ENCODE results near the gene MAGEA1.

MAGEA1 gene

DNA sequence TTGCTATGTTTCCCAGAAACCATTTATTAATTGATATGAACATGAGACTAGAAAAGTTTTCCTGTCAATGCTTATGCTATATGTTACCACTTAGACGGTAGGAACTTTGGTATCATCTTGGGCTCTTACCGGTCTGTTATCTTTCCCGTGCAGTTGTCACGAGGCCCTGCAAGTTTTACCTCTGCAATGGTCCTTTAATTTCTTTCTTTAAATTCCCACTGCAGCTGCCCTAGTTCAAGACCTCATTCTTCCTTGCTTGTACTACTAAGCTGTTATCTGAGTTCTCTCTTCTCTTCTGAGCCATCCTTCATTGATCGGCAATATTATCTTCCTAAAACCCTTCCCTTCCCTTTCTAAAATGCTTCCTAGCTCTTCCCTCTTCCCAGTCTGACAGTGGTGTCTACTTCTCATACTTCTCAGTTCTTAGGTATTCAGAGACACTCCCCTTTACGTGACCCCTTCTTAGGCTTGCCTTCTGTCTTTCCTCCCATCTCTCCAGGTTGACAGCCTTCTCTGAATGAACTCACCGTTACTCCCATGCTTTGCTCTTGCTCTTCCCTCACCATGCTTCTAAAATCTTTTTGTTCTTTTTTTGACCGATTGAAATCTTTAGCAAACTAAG is 27.5 kb downstream of the MAGEA1 start:
- Histone ChIP-seq H3K36me3 (ENCODE audit: insufficient read depth, low read length) (no peaks in the 10 kb centered on the region), H3K27me3 (ENCODE audit: insufficient read depth, low read length) (peaks cover 27% of the 10 kb centered on the region), H3K4me1 (ENCODE audit: insufficient read depth, low read length) (no peaks in the 10 kb centered on the region), H3K4me3 (ENCODE audit: low read length) (no peak overlapping the region), H2AFZ (ENCODE audit: low read depth, low read length) (no peak overlapping the region), H3K9me3 (ENCODE audit: low read length) (no peaks in the 10 kb centered on the region)

DNA sequence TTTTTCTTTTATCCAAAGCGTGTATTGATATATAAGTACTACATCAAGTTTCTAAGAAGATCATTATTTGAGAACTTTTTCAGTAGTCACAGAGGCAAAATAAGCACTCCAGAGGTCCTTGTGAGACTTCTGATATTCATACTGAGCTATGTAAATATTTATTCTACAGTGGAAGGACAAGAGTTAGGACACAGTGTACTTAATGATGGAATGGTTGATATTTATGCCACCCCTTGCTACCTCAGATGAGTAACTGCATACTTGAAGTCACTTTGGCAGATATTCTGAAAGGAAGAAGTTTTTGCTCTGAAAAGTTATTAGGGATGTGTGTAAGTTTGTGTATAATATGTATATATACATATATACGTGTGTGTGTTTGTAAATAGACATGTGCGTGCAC is 30.3 kb downstream of the MAGEA1 start:
- H3K4me1 ChIP-seq (ENCODE audit: insufficient read depth, low read length) = no peaks in the 10 kb centered on the region
- H3K36me3 ChIP-seq (ENCODE audit: insufficient read depth, low read length) = no peaks in the 10 kb centered on the region
- no peaks in the 10 kb centered on the region for H3K9me3 ChIP-seq (ENCODE audit: low read length)
- peaks cover 14% of the 10 kb centered on the region for H3K27me3 ChIP-seq (ENCODE audit: insufficient read depth, low read length)
- no peak overlapping the region for H2AFZ ChIP-seq (ENCODE audit: low read depth, low read length)
- no peak overlapping the region for H3K4me3 ChIP-seq (ENCODE audit: low read length)

DNA sequence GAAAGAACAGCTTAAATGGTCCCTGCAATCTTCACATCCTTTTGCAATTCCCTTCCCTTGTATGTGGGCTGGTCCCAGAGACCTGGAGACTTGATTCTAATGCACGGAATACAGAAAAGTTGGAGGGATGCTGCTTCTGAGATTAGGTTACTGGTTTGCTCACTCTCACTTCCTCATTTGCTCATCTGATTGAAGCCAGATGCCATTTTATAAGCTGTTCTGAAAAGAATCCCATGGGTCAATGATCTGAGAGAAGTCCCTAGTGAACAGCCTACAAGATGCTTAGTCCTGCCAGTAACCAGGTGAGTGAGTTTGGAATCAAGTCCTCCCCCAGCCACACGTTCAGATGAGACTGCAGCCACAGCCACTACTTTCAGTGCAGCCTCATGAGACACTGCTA is 35.9 kb downstream of the MAGEA1 start:
- H3K9me3 ChIP-seq (ENCODE audit: low read length) = no peaks in the 10 kb centered on the region
- no peaks in the 10 kb centered on the region for H3K4me1 ChIP-seq (ENCODE audit: insufficient read depth, low read length)
- H3K4me3 ChIP-seq (ENCODE audit: low read length) = no peak overlapping the region
- peaks cover 16% of the 10 kb centered on the region for H3K27me3 ChIP-seq (ENCODE audit: insufficient read depth, low read length)
- no peaks in the 10 kb centered on the region for H3K36me3 ChIP-seq (ENCODE audit: insufficient read depth, low read length)
- no peak overlapping the region for H2AFZ ChIP-seq (ENCODE audit: low read depth, low read length)

DNA sequence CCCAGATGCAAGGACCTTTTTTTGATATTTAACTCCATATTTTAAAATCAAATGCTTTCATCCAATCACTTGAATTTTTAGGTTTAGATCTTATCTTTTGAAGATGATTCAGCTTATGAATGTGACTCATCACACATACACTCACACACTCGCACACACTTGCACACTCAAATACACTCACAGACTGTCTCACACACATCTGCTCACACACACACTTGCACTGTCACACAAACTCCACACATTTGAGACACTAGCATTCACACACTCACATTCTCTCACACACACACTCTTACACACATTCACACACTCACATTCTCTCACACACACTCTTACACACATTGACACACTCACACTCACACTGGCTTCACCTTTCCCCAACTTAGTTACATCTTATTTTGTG is 37.8 kb downstream of the MAGEA1 start:
- Histone ChIP-seq H3K27me3 (ENCODE audit: insufficient read depth, low read length) (peaks cover 16% of the 10 kb centered on the region), H3K4me3 (ENCODE audit: low read length) (no peak overlapping the region), H3K36me3 (ENCODE audit: insufficient read depth, low read length) (no peaks in the 10 kb centered on the region), H3K9me3 (ENCODE audit: low read length) (no peaks in the 10 kb centered on the region), H3K4me1 (ENCODE audit: insufficient read depth, low read length) (no peaks in the 10 kb centered on the region), H2AFZ (ENCODE audit: low read depth, low read length) (no peak overlapping the region)

DNA sequence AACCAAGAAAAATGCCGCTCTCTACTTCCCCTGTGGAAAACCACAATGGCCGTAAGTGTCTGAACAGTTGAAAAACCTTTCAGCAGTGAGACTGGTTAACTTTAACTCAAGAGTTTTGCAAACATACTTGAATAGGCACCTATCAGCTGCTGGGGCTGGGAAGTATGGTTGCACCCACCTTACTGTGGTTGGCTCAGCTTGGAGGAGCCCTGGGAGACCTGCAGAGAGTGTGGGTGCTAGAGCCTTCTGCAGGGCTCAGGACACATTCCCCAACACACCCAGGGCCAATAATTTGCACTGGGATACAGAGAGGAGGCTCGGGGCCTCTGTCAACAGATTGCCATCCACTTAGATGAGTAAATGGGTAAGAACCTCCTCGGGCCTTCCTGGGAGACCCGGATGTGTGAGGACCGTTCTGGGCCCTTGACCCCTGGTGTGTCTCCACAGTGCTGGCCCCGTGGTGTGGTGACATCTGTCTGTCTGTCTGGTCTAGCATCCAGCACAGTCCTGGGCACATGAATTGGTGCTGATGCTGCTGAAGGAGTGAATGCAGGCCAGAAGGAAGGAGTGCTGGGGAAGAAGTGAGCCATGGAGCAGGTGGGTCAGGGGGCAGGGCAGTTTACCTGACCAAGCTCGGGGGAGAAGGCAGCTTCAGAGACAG is 46.5 kb downstream of the MAGEA1 start:
- no peaks in the 10 kb centered on the region for H3K36me3 ChIP-seq (ENCODE audit: insufficient read depth, low read length)
- peaks cover 9% of the 10 kb centered on the region for H3K27me3 ChIP-seq (ENCODE audit: insufficient read depth, low read length)
- no peaks in the 10 kb centered on the region for H3K9me3 ChIP-seq (ENCODE audit: low read length)
- no peak overlapping the region for H2AFZ ChIP-seq (ENCODE audit: low read depth, low read length)
- H3K4me1 ChIP-seq (ENCODE audit: insufficient read depth, low read length) = no peaks in the 10 kb centered on the region
- no peak overlapping the region for H3K4me3 ChIP-seq (ENCODE audit: low read length)

DNA sequence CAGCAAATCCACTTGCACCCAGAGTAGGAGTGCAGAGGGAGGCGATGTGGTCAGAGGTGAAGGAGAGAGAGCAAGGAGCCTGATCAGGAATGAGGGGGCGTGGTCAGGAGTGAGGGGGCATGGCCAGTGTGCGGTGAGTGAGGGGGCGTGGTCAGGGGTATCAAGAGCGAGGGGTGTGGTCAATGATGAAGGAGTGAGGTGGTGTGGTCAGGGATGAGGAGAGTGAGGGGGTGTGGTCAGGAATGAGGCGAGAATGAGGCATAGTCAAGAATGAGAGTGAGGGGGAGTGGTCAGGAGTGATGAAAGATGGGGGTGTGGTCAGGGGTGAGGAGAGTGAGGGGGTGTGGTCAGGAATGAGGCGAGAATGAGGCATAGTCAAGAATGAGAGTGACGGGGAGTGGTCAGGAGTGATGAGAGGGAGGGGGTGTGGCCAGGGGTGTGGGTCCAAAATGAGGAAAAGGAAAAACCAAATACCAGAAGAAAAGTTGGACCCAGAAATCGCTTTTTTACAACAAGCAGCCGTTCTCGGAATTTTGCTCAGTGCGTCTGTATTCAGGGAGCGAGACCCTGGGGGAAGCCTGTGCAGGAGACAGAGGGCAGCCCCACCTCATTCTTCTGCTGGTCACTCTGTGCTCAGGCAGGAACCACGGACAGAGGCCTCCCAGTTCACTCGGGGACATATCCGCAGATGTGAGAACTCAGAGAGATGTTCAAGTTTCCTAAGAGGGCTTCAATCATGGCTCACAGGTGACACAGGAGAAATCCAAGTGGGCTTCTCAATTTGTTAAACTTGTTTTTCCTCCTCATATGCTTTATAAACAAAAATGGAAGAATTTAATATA is 47.5 kb downstream of the MAGEA1 start:
- H3K4me3 ChIP-seq (ENCODE audit: low read length) = no peak overlapping the region

More for the DNA sequence above, 47.5 kb downstream of the MAGEA1 start:
- Histone ChIP-seq H2AFZ (ENCODE audit: low read depth, low read length) (no peak overlapping the region), H3K9me3 (ENCODE audit: low read length) (no peaks in the 10 kb centered on the region), H3K36me3 (ENCODE audit: insufficient read depth, low read length) (no peaks in the 10 kb centered on the region), H3K27me3 (ENCODE audit: insufficient read depth, low read length) (peaks cover 9% of the 10 kb centered on the region), H3K4me1 (ENCODE audit: insufficient read depth, low read length) (no peaks in the 10 kb centered on the region)

Measured in neuron (in vitro differentiated cells).